Fibroblast of mammary gland (primary cell): ENCODE measurements around the gene CCDC141.

Experiments used
- DNase-seq: peaks from one replicate; pipeline ENCODE4 v3.0.0-alpha.2; 2010; ENCODE audit warnings: low read depth
- H3K4me3 ChIP-seq: 2 replicates; pipeline ENCODE4 v1.5.1; 2011; ENCODE audit warnings: low read depth, mild to moderate bottlenecking, low read length, moderate library complexity; ENCODE audit not compliant: control insufficient read depth
- CTCF ChIP-seq: conservative IDR thresholded peaks from 2 replicates; pipeline ENCODE4 v1.5.1; 2011; ENCODE audit warnings: low read depth, low read length, inconsistent platforms; ENCODE audit not compliant: control insufficient read depth, insufficient read depth

The CCDC141 gene

GRCh38 chr2:178805457-178805856, 244.5 kb downstream of the CCDC141 start:
- DNase-seq: no peak
- TF ChIP-seq CTCF: no peak
- H3K4me3 ChIP-seq: no peak overlapping the region

- TF ChIP-seq CTCF: peak; percentile 65
- DNase-seq: peak; percentile 26
- H3K4me3 ChIP-seq: no peak overlapping the region
Measured at GRCh38 chr2:178804791-178805190, 245.1 kb downstream of the CCDC141 start.

GRCh38 chr2:178800510-178800909, 249.4 kb downstream of the CCDC141 start:
- TF ChIP-seq CTCF: no peak
- no peak for DNase-seq
- H3K4me3 ChIP-seq: no peak overlapping the region

GRCh38 chr2:178799305-178799704, 250.6 kb downstream of the CCDC141 start:
- H3K4me3 ChIP-seq: no peak overlapping the region
- no peak for TF ChIP-seq CTCF
- no peak for DNase-seq

- H3K4me3 ChIP-seq: no peak overlapping the region
- TF ChIP-seq CTCF: peak; percentile 62
- peak; percentile 72 for DNase-seq
Measured at GRCh38 chr2:178796079-178796677, 253.8 kb downstream of the CCDC141 start.

- TF ChIP-seq CTCF: no peak
- no peak overlapping the region for H3K4me3 ChIP-seq
- no peak for DNase-seq
Measured at GRCh38 chr2:178787934-178788333, 262.0 kb downstream of the CCDC141 start.

- no peak overlapping the region for H3K4me3 ChIP-seq
- TF ChIP-seq CTCF: no peak
- no peak for DNase-seq
Measured at GRCh38 chr2:178787155-178787554, 262.8 kb downstream of the CCDC141 start.
